ENCODE results near the gene DNAJC5.
"Not testable (repeated sequence)": the region's sequence is repeated elsewhere in the genome, so short reads cannot be mapped to it uniquely, and the experiment has no call there.

Gene DNAJC5

GRCh38 chr20:63898882-63899558 lies 4.1 kb downstream of the DNAJC5 start:
- peak overlapping the region; percentile 96 for H3K27ac ChIP-seq
- no peak for DNase-seq (ENCODE audit: low read depth, low spot score)

- no peak for DNase-seq (ENCODE audit: low read depth, low spot score)
- H3K27ac ChIP-seq: peak overlapping the region; percentile 96
These were observed 5.5 kb downstream of the DNAJC5 start for GRCh38 chr20:63900413-63900812.

- peak overlapping the region; percentile 96 for H3K27ac ChIP-seq
- no peak for DNase-seq (ENCODE audit: low read depth, low spot score)
These were observed 9.1 kb downstream of the DNAJC5 start for GRCh38 chr20:63903796-63904561.

- H3K27ac ChIP-seq: peak overlapping the region; percentile 99
- no peak for DNase-seq (ENCODE audit: low read depth, low spot score)
These were observed 13.2 kb downstream of the DNAJC5 start for GRCh38 chr20:63908008-63908682.

- DNase-seq (ENCODE audit: low read depth, low spot score): peak; percentile 95
- peak overlapping the region; percentile 99 for H3K27ac ChIP-seq
These were observed 16.2 kb downstream of the DNAJC5 start for GRCh38 chr20:63911176-63911575.

- DNase-seq (ENCODE audit: low read depth, low spot score): no peak
- peak overlapping the region; percentile 99 for H3K27ac ChIP-seq
These were observed 18.8 kb downstream of the DNAJC5 start for GRCh38 chr20:63913768-63914167.

GRCh38 chr20:63915471-63915870 lies 20.5 kb downstream of the DNAJC5 start:
- DNase-seq (ENCODE audit: low read depth, low spot score): no peak
- H3K27ac ChIP-seq: no peak overlapping the region

GRCh38 chr20:63916371-63916939 lies 21.5 kb downstream of the DNAJC5 start:
- H3K27ac ChIP-seq; DNase-seq (ENCODE audit: low read depth, low spot score): not testable (repeated sequence)

GRCh38 chr20:63917811-63918210 lies 22.9 kb downstream of the DNAJC5 start:
- DNase-seq (ENCODE audit: low read depth, low spot score): no peak
- H3K27ac ChIP-seq: no peak overlapping the region

GRCh38 chr20:63919130-63919529 lies 24.2 kb downstream of the DNAJC5 start:
- DNase-seq (ENCODE audit: low read depth, low spot score): no peak
- no peak overlapping the region for H3K27ac ChIP-seq

GRCh38 chr20:63920226-63920625 lies 25.3 kb downstream of the DNAJC5 start:
- no peak overlapping the region for H3K27ac ChIP-seq
- DNase-seq (ENCODE audit: low read depth, low spot score): no peak

GRCh38 chr20:63923651-63924050 lies 28.7 kb downstream of the DNAJC5 start:
- H3K27ac ChIP-seq: no peak overlapping the region
- no peak for DNase-seq (ENCODE audit: low read depth, low spot score)

- DNase-seq (ENCODE audit: low read depth, low spot score): no peak
- no peak overlapping the region for H3K27ac ChIP-seq
These were observed 29.3 kb downstream of the DNAJC5 start for GRCh38 chr20:63924241-63924640.

- DNase-seq (ENCODE audit: low read depth, low spot score): no peak
- no peak overlapping the region for H3K27ac ChIP-seq
These were observed 31.4 kb downstream of the DNAJC5 start for GRCh38 chr20:63926298-63926697.

GRCh38 chr20:63929071-63929470 lies 34.1 kb downstream of the DNAJC5 start:
- H3K27ac ChIP-seq: no peak overlapping the region
- DNase-seq (ENCODE audit: low read depth, low spot score): no peak

- DNase-seq (ENCODE audit: low read depth, low spot score); H3K27ac ChIP-seq: not testable (repeated sequence)
These were observed 34.6 kb downstream of the DNAJC5 start for GRCh38 chr20:63929473-63929883.

GRCh38 chr20:63930971-63931553 lies 36.1 kb downstream of the DNAJC5 start:
- H3K27ac ChIP-seq: no peak overlapping the region
- DNase-seq (ENCODE audit: low read depth, low spot score): no peak

- DNase-seq (ENCODE audit: low read depth, low spot score): no peak
- no peak overlapping the region for H3K27ac ChIP-seq
These were observed 36.8 kb downstream of the DNAJC5 start for GRCh38 chr20:63931735-63932134.

GRCh38 chr20:63932606-63933160 lies 37.8 kb downstream of the DNAJC5 start:
- H3K27ac ChIP-seq: no peak overlapping the region
- DNase-seq (ENCODE audit: low read depth, low spot score): no peak

- H3K27ac ChIP-seq: no peak overlapping the region
- DNase-seq (ENCODE audit: low read depth, low spot score): no peak
These were observed 38.7 kb downstream of the DNAJC5 start for GRCh38 chr20:63933646-63934045.
